Uterus (tissue), 2 donors: ENCODE results near the gene NR2F1-AS1.

Experiments used
- POLR2A ChIP-seq, 2 donors: fragments of 450-650 bp; IDR thresholded peaks; one replicate each; pipeline ENCODE4 v1.6.1; 2016; ENCODE audit warnings: antibody characterized with exemption in 2 of 2, mild to moderate bottlenecking in 1 of 2, moderate library complexity in 1 of 2
- TF ChIP-seq, protein P1 (sequence below), 4 experiments: fragments of 200-600 bp in 2 of 4; fragments of 450-650 bp in 2 of 4; sonication (generic) in 2 of 4; IDR thresholded peaks; one replicate each; pipeline ENCODE4 v1.5.1; 2016 to 2019; ENCODE audit warnings: antibody characterized with exemption in 4 of 4, mild to moderate bottlenecking in 2 of 4, moderate library complexity in 1 of 4

DNA sequence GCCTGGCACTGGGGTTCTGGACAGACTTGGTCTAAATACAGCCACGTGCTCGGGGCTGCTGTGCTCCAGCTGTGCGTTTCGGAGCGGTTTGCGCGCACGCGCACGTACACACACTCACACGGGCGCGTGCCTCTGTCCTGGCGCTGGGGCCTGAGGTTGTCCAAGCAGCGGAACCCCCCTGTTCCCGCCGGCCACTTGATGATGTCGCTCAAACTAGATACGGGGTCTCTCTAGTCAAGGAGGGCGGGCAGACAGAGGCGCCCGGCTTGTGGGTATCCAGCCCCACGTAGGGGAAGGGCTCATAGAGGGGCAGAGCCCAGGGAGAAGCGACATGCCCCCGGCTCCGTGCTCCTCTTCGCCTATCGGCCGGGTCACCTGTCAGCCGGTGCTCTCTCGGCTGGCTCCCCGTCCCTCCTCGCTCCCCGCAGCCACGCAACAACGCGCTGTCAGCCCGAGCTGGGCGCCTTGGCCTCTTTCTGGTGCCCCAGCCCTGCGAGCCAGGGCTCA lies 8.9 kb downstream of the NR2F1-AS1 start:
- TF ChIP-seq, protein P1, sequence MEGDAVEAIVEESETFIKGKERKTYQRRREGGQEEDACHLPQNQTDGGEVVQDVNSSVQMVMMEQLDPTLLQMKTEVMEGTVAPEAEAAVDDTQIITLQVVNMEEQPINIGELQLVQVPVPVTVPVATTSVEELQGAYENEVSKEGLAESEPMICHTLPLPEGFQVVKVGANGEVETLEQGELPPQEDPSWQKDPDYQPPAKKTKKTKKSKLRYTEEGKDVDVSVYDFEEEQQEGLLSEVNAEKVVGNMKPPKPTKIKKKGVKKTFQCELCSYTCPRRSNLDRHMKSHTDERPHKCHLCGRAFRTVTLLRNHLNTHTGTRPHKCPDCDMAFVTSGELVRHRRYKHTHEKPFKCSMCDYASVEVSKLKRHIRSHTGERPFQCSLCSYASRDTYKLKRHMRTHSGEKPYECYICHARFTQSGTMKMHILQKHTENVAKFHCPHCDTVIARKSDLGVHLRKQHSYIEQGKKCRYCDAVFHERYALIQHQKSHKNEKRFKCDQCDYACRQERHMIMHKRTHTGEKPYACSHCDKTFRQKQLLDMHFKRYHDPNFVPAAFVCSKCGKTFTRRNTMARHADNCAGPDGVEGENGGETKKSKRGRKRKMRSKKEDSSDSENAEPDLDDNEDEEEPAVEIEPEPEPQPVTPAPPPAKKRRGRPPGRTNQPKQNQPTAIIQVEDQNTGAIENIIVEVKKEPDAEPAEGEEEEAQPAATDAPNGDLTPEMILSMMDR (IDR thresholded peaks at IDR 0.05), result no peak
- TF ChIP-seq POLR2A (IDR thresholded peaks at IDR 0.05), result no peak
